OCI-LY3 (cell line): Measurements from ENCODE around the gene SHQ1.
"Not testable (repeated sequence)": the region's sequence is repeated elsewhere in the genome, so short reads cannot be mapped to it uniquely, and the experiment has no call there.

Experiments used
- H2AFZ ChIP-seq: fragments of 200-600, 300-600 bp; shearing (Covaris generic); 2 replicates; pipeline ENCODE4 v1.6.0; 2014; ENCODE audit warnings: antibody characterized with exemption, low read depth, low read length
- H3K27ac ChIP-seq: fragments of 200-600, 300-600 bp; sonication (generic); 2 replicates; pipeline ENCODE4 v1.5.1; 2014; ENCODE audit warnings: mild to moderate bottlenecking, low read length, moderate library complexity, mixed read lengths
- H3K27me3 ChIP-seq: fragments of 200-600, 300-600 bp; sonication (generic); 2 replicates; pipeline ENCODE4 v1.6.1; 2014; ENCODE audit warnings: low read depth, low read length, mixed read lengths
- H3K36me3 ChIP-seq: fragments of 200-600, 300-600 bp; sonication (generic); replicated peaks from 2 replicates; pipeline ENCODE3; 2014; ENCODE audit warnings: low read depth, low read length, mixed read lengths
- H3K4me1 ChIP-seq: fragments of 300-600, 200-600 bp; sonication (generic); 2 replicates; pipeline ENCODE4 v1.6.1; 2014; ENCODE audit warnings: low read length, mixed read lengths
- H3K4me2 ChIP-seq: fragments of 200-600, 300-600 bp; sonication (generic); 2 replicates; pipeline ENCODE4 v1.6.1; 2014; ENCODE audit warnings: low read length, mixed read lengths
- H3K4me3 ChIP-seq: fragments of 300-600, 200-600 bp; sonication (generic); 2 replicates; pipeline ENCODE4 v1.5.1; 2014; ENCODE audit warnings: antibody characterized with exemption, mild to moderate bottlenecking, low read length, moderate library complexity
- H3K79me2 ChIP-seq: fragments of 300-600, 200-600 bp; shearing (Covaris generic); 2 replicates; pipeline ENCODE4 v1.6.1; 2014; ENCODE audit warnings: mild to moderate bottlenecking, low read length, mixed read lengths
- H3K9ac ChIP-seq: fragments of 300-600, 200-600 bp; shearing (Covaris generic); 2 replicates; pipeline ENCODE4 v1.6.0; 2014; ENCODE audit warnings: mild to moderate bottlenecking, low read length, moderate library complexity
- H3K9me3 ChIP-seq: fragments of 200-600, 300-600 bp; shearing (Covaris generic); 2 replicates; pipeline ENCODE4 v1.6.1; 2014; ENCODE audit warnings: low read length, mixed read lengths; ENCODE audit not compliant: insufficient read depth
- H4K20me1 ChIP-seq: fragments of 200-600, 300-600 bp; sonication (generic); 2 replicates; pipeline ENCODE4 v1.6.1; 2016; ENCODE audit warnings: low read length, mixed read lengths; ENCODE audit not compliant: insufficient read depth
- CTCF ChIP-seq: fragments of 200-600, 300-600 bp; sonication (generic); IDR thresholded peaks from 2 replicates; pipeline ENCODE4 v1.5.1; 2014; ENCODE audit warnings: antibody characterized with exemption, low read length, low read depth
- EZH2phosphoT487 ChIP-seq: fragments of 200-600 bp; shearing (Covaris generic); IDR thresholded peaks from 2 replicates; pipeline ENCODE4 v1.6.1; 2018; ENCODE audit warnings: antibody characterized with exemption, mixed run types, low read depth

SHQ1 gene

GRCh38 chr3:72738752-72739530, 109.3 kb downstream of the SHQ1 start:
- no peak overlapping the region for H3K27ac ChIP-seq
- H2AFZ ChIP-seq, result peak overlapping the region; percentile 89
- H3K9me3 ChIP-seq, result peaks cover 8% of the 10 kb centered on the region

DNA sequence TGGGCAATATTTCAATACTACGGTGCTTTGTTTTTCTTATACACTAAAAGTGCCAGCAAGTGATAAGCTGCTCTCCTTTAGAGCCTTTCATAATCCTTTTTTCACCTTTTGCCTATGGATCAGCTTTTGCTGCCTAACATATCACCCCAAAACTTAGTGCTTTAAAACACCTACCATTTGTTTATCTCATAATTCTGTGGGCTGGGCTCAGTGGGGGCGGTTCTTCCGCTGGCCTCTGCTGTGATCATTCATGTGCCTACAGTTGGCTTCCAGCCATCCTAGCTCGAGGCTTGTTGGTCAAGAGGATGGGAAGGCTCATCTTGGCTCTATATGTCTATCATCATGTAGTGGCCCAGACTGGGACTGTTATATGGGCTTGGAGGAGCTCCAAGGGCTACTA, 113.2 kb downstream of the SHQ1 start:
- H3K4me3 ChIP-seq, H4K20me1 ChIP-seq, H3K4me2 ChIP-seq, H3K27ac ChIP-seq, H3K79me2 ChIP-seq, H3K36me3 ChIP-seq, H3K27me3 ChIP-seq, H3K9ac ChIP-seq, H2AFZ ChIP-seq, H3K4me1 ChIP-seq: not testable (repeated sequence)
- peaks cover 19% of the 10 kb centered on the region for H3K9me3 ChIP-seq

More at GRCh38 chr3:72738752-72739530, 109.3 kb downstream of the SHQ1 start:
- Histone ChIP-seq H3K9ac (peak overlapping the region; percentile 59), H3K27me3 (no peaks in the 10 kb centered on the region), H3K4me2 (peak overlapping the region; percentile 95), H3K36me3 (peaks cover 7% of the 10 kb centered on the region), H3K4me1 (peaks cover 9% of the 10 kb centered on the region), H3K4me3 (peak overlapping the region; percentile 76), H3K79me2 (no peaks in the 10 kb centered on the region), H4K20me1 (no peaks in the 10 kb centered on the region)
- TF ChIP-seq EZH2phosphoT487 (no peak), CTCF (no peak)

DNA sequence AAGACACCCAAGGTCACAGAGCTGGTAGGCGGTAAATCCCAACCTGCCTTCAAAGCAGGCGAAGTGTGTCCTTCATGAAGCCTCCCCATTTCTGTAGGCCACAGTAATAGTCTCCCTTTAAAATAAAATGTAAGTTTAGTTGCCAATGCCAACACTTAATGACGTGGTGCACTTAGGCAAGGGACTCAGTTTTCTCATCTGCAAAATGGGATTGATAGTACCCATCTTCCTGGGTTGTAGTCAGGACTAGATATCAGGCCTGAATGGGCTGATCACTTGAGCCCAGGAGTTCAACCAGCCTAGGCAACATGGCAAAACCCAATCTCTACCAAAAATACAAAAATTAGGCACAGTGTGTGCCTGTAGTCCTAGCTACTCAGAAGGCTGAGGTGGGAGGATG, 114.6 kb downstream of the SHQ1 start:
- Histone ChIP-seq H3K4me2 (no peak overlapping the region), H3K9ac (no peak overlapping the region), H3K9me3 (peaks cover 19% of the 10 kb centered on the region), H3K36me3 (peaks cover 9% of the 10 kb centered on the region), H3K27me3 (0 out of 2 replicates have a peak, but pooled peaks cover 3% of the 10 kb centered on the region), H3K4me3 (no peak overlapping the region), H3K4me1 (peaks cover 5% of the 10 kb centered on the region), H2AFZ (no peak overlapping the region), H4K20me1 (no peaks in the 10 kb centered on the region), H3K79me2 (no peaks in the 10 kb centered on the region), H3K27ac (no peak overlapping the region)
- TF ChIP-seq EZH2phosphoT487 (no peak), CTCF (no peak)

- peaks cover 19% of the 10 kb centered on the region for H3K9me3 ChIP-seq
- H3K79me2 ChIP-seq, H3K27me3 ChIP-seq, H3K4me1 ChIP-seq, H3K4me2 ChIP-seq, H4K20me1 ChIP-seq, H2AFZ ChIP-seq, H3K27ac ChIP-seq, H3K9ac ChIP-seq, H3K4me3 ChIP-seq, H3K36me3 ChIP-seq: not testable (repeated sequence)
Observed at GRCh38 chr3:72732666-72733345, 115.4 kb downstream of the SHQ1 start.

GRCh38 chr3:72728958-72729467, 119.2 kb downstream of the SHQ1 start:
- H2AFZ ChIP-seq, result no peak overlapping the region
- H3K4me1 ChIP-seq, result no peaks in the 10 kb centered on the region
- no peak overlapping the region for H3K4me3 ChIP-seq
- H3K36me3 ChIP-seq, result peaks cover 3% of the 10 kb centered on the region
- H4K20me1 ChIP-seq, result no peaks in the 10 kb centered on the region
- H3K79me2 ChIP-seq, result no peaks in the 10 kb centered on the region
- H3K4me2 ChIP-seq, result no peak overlapping the region
- peaks cover 11% of the 10 kb centered on the region; the same call in 1 of the 2 replicates for H3K9me3 ChIP-seq
- peaks cover 8% of the 10 kb centered on the region; the same call in 1 of the 2 replicates for H3K27me3 ChIP-seq
- no peak overlapping the region for H3K27ac ChIP-seq
- TF ChIP-seq EZH2phosphoT487, result no peak
- no peak for TF ChIP-seq CTCF
- no peak overlapping the region for H3K9ac ChIP-seq
